Frontal cortex (tissue), 4 donors: Measurements from ENCODE around the gene MAD1L1. TPM values are rescaled to one million over a fixed set of nuclear protein-coding genes. Genes with fewer than 3 reads are reported as not detected.
A peak's percentile ranks its signal among the peaks of the same experiment; 100 is the strongest.

Experiments
- DNase-seq, 2 donors: peaks; one replicate each; pipeline ENCODE4 v3.0.0; 2012; ENCODE audit warnings: low spot score in 2 of 2
- FAIRE-seq: peaks from 2 replicates; lab custom pipeline; 2012; peaks lifted over from hg19 to GRCh38; lab: Jason Lieb, UNC
- total RNA-seq: library from RNA; depleted of rRNA; stranded (reverse); fragments of >200 nt; gene quantifications from one replicate; pipeline ENCODE4 v1.2.3, GENCODE V29; 2014
- donor health status: control.
- donor health status: control.
- donor health status: control.

MAD1L1 gene
- total RNA-seq, 1 donor from 2014 or later: 37.1 TPM

DNA sequence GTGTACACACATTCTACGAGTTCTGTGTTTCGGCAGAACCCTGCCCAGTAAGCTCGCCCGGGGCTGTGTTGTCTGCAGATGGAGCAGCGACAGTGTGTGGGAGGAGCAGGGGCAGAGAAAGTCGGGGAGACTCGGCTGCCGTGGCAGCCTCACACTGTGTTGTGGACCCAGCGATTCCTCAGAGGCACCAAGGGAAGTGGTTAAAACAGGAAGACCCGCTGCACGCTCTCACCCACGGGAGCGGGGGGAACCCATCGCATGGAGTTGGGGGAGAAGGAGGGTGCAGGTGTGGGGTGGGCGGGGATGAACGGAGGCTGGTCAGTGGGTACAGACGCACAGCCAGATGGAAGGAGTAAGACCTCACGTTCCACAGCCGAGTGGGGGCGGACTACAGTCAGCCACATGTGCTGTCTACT lies 312.5 kb downstream of the MAD1L1 start:
- DNase-seq (peak in 1 of 2 donors; percentile 54), FAIRE-seq (no peak)

DNA sequence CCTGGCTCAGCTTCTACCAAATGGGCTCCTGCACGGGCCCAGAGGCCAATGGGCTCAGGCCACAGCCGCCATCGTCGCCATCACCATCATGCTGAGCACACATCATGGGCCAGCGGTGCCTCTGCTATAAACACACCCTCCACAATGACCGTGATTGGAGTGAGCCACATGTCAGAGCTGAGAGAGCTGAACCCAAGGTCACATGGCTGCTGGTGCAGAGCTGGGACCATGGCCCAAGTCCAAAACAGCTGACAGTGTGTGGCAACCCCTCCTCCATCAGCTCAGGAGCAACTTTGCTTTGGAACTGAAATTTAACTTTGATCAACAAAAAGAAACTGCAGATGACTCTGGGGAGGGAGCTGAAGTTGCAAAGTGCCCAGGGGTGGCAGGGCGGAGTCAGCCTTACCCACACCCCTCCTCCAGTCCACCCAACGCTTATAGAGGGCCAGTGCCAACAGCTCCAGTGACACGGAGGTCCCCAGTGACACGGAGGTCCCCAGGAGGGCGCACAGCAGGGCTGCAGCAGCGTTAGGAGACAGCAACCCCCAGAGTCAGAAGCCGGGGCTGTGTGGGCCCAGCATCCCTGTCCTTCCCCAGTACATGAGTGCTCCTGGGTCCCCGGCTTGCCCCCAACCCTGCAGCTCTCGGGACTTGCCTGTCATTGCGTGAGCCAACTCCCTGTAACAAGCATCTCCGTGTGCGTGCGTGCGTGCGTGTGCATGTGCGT lies 313.0 kb downstream of the MAD1L1 start:
- FAIRE-seq: no peak
- peak; percentile 73 to 80 for DNase-seq

DNA sequence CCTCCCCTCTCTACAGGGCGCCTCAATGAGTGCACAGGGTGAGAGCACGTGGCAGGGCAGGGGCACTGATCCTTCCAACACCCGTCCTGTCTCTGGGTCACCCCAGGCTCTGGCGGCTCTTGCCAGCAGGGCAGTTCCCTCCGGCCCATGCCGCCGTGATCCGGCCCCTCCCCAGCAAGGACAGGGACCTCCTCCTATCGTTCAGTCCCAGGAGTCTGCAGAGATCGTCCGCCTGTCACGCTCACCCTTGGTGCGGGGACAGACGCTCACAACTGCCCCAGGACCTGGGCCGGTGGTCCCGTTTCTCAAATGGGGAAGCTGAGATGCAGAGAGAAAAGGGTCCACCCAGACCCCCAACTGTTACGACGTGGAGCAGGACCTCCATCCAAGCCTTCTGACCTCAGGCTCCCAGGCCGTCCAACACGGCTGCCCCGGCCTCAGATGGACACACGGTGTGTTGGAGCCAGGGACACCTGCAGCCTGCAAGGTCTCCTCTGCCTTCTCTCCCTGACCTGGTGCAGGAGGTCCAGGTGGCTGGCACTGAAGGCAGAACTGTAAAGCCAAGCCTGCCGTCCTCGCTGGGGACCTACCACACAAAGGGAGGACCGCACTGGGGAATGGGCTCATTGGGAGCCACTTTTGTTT lies 313.7 kb downstream of the MAD1L1 start:
- FAIRE-seq: no peak

DNA sequence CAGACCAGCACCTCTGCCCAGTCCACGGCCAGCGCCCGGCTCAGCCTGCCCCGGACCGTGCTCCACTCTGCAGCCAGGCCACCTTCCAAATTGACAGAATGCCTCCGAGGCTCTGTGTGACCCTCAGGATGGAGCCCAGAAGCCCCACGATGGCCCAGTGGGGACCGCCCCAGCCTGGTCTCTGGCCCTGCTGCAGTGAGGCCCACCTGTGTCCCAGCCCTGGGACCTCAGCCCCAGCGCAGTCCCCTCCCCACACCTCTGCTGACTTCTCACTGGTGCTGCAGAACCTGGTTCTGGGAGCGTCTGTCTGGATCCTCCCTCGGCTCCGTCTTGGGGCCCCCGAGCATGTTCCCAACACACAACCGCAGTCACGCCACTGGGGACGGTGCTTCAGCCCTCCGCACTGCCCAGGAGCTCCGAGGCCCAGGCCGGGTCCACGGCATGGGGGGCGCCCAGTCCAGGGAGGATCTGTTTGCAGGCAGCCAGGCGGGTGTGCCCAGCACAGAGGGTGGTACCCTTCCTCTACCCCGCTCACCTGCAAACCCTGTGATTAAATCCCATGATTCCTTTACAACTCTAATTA lies 314.6 kb downstream of the MAD1L1 start:
- FAIRE-seq (no peak), DNase-seq (no peak)

More for the DNA sequence above, 313.7 kb downstream of the MAD1L1 start:
- DNase-seq: no peak

DNA sequence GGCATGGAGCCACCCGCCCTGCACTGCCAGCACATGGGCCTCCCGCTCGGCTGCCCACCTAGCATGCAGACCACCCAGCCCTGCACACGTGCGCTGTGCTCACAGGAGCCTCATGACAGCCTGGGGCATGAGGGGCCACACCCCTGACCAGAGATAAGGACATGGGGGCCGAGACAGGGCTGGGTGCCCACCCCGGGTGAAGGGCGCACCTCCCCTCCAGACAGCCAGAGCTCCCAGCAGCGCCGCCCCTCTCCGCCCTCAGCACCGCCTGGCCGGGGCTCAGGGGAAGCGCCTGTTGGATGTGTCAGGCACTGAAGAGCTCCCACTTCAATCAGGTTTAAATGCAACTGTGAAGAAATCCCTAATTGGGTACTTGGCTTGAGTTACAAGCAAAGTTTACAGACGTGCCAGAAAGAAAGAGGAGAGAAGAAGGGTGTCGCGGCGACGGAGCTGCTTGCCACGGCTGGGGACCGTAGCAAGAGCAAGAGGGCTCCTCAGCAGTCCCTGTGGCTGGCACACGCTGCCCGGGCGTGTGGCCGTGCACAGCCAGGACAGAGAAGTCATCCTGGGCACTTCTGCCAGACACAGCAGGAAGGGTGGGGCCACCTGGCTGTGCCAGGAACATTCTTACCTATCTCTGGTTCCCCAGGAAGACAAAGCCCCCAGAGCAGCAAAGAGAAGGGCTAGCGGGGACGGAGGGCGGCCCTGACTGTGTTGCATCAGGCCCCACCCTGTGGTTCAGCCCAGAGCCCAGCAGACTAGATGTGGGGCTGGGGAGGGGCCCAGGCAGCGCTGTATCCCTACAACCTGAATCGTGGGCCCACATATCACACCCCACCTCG lies 315.3 kb downstream of the MAD1L1 start:
- FAIRE-seq (no peak), DNase-seq (no peak)

DNA sequence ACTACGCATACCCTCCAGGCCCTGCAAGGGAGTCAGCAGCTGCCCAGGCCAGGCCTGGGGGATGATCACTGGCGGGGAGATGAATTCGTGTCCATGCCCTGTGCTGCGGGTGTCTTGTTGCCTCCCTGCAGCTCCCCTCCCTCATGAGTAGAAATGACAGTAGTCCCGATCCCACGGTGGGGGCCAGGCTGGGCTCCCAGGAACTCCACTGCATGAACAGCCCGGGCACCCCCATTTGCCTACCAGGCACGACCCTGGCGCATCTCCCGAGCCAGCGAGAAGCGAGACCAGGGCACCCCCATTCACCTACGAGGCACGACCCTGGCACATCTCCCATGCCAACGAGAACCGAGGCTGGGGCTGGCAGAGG lies 316.2 kb downstream of the MAD1L1 start:
- FAIRE-seq: no peak

DNA sequence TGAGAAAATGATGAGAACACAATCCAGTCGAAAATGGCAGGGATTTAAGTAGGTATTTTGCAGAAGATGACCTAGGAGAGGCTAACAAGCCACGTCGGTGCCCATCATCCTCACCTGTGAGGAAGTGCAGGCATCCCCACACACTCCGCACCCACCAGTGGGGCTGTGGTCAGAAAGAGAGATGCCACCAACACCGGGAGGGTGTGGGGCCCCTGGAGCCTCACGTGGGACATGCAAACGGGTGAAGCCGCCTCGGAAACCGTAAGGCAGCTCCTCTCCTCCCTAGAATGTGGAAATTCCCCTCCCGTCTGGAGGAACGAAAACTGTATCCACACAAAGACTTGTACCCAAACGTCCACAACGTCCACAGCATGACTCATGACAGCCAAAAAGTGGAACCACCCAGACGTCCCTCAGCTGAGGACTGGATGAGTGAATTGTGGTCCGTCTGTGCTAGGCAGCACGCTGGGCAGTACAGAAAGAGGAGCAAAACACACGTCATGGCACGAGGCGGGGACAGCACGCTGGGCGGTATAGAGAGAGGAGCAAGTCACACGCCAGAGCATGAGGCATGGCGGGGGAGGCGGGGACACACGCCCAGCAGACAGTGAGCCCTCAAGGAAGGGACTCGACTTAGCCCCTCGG lies 316.7 kb downstream of the MAD1L1 start:
- no peak for FAIRE-seq
- no peak for DNase-seq

More for the DNA sequence above, 316.2 kb downstream of the MAD1L1 start:
- no peak for DNase-seq

DNA sequence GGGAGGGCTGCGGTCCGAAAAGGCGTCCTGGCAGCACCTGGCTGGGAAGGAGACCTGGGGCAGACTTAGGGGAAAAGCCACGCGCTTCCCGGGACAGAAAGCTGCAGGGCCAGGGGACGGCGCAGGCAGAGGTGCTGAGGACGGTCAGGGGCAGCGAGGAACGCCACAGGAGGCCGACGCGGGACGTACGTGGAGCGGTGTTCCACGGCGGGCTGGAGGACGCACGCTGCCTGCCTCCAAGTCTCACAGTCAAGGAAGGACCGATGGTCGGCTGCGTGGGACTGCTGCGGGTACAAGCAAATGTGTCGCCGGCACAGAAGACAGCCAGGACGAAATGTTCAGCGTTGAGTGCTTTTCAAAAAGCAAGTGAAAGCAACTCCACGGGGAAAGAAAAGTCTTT lies 317.4 kb downstream of the MAD1L1 start:
- no peak for FAIRE-seq
- DNase-seq: no peak

DNA sequence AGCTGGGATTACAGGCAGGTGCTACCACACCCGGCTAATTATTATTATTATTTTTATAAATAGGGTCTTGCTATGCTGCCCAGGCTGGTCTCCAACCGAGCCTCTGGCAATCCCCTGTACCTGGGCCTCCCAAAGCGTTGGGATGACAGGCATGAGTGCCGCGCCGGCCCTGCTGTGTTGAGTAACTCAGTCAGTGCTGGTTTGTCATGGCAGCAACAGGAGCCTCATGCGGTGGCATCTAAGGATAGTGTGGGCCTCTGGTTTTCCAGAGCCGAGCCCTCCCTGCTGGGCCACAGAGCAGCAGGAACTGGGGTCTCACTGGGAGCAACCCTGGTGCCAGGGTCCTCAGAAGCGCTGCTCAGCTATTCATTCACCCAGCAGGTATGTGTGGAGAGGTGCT lies 318.0 kb downstream of the MAD1L1 start:
- DNase-seq (no peak), FAIRE-seq (no peak)

DNA sequence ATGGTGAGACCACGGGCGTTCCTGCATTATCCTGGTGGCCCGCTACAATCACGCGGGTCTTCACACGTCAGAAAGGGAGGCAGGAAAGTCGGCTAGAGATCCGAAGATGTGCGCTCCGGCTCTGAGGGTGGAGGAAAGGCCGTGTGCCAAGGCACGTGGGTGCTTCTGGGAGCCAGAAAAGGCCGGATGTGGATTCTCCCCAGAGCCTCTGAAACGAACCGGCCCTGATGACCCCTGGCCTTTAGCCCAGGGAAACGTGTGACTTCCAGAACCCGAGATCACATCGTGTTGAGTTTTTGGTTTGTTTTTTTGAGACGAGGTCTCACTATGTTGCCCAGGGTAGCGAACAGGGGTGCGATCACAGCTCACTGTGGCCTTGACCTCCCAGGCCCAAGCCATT lies 318.4 kb downstream of the MAD1L1 start:
- no peak for DNase-seq
- FAIRE-seq: no peak

DNA sequence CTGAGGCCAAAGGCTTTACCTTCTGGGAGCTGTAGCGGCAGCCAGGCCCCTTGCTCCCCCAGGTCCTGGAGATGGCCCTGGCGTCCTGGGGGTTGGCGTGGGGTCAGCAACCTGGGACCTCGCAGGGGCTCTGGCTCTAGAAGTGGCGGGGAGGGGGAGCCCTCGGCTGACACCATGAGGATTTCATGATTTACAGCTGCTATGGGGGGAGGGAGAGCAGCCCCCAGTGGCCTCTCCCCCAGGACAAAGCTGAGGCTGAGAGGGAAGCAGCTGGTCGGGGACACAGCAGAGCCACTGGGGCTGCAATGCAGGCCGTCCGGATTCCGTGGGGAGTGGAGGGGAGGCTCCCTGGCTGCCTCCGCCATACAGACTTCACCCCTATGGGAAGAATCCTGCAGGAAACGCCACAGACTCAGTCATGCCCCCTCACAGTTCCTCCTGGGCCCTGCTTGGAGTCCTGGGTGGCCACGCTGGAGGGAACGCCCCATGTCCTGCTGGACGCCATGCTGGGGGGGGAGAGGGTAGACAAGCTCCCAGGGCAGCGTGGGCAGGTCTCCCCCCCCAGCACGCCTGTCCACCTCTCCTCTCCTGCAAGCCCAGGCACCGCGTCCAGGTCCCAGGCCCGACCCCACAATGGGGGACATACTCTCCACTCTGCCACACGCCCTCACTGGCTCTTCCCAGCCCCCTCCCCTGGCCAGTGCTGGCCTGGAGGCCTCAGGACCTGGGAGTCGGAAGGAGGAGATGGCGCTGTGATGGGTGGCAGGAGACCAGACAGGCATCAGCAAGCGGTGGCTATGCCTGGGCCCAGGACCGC lies 319.1 kb downstream of the MAD1L1 start:
- DNase-seq: no peak
- no peak for FAIRE-seq

DNA sequence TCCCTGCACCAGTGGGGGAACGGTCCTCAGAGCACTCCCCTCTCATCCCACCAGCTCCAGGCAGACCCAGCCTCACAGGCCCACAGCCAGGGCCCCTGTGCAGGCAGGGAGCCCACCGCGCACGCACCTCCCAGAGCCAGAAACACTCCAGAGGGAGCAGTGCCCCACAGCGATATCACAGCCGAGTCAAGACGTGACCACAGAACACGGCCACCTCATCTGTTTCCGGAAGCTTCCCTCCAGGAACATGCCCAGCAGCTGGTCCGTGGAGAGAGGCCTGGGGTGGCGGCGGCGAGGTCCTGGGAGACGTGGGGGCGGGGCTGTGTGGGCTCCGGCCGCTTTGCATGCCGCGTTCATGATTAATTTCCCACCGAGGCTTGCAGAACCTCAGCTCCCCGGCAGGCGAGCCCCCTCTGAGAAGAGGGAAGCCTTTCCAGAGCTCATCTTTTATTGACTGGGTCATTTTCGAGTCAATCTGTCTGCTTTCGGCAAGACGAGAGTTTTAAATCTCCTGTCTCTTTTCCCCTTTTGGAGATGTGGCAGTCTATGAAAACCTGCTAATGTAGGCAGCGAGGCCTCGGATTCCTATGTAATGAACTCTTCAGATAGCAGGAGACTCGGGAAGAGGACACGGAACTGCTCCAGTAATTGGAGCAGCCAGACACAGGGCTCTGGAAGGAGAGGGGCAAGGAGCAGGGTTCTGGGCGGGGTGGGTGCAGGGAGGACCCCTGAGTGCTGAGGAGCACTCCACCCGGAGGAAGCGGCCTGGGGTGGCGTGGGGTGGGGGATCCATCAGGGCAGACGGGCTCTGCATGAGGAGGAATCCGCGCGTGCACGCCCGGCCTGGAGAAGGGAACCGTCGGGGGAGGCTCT lies 319.9 kb downstream of the MAD1L1 start:
- DNase-seq (no peak), FAIRE-seq (no peak)

DNA sequence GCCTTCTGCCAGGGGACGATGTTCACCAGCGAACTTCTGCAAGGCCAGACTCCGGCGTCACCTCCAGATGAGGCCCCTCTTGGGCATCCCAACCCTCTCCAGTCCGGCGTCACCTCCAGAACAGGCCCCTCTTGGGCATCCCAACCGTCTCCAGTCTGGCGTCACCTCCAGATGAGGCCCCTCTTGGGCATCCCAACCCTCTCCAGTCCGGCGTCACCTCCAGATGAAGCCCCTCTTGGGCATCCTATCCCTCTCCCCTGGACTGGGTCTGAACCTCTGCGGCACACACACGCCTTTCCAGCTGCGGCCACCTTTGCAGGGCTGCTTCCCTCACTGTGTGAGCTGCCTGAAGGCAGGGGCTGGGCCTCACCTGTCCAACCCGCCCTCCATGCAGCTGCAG lies 321.2 kb downstream of the MAD1L1 start:
- FAIRE-seq: no peak
- no peak for DNase-seq

DNA sequence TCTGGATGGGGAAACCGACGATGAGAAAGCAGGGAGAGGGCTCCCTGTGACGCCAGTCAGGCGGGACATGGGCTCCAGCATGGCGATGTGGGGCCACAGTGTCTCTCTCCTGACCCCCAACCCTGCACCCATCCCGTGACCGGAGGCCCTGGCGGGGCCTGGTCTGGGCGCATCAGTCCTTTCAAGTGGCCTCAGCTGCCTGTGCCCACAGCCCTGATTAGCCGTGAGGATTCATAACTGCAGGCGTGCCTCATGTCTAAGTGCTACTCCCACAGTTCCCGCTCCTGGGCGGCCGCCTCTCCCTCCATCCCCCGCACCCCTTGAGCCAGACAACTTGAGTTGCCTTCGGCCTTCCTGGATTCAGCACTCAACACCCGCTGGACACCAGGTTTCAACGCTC lies 321.9 kb downstream of the MAD1L1 start:
- FAIRE-seq (no peak), DNase-seq (no peak)

DNA sequence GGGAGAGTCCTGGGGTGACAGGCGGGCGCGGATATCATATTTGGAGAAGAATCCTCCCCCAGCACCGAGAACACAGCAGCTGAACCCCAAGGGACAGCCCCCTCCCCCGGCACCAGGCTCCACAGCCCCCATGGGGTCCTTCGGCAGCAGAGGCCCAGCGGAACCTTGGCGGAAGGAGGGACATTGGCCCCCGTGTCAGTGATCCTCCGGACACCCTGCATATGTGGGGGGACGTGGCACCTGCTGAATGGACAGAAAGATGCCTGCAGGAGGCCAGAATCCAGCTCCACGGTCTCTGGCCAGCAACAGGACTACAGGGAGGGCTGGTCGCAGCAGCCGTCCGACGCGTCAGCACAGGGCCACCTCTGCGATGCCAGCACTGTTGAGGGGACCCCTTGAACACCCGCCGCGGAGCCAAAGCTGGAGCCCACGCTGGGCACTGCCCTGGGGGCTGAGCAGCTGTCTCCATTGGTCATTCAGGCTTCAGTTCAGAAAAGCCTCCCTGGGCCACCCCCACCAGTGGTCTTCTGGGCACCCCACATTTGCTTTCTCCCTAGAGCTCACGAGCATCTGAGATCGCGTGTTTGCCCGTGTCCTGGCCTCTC lies 322.6 kb downstream of the MAD1L1 start:
- FAIRE-seq: no peak
- no peak for DNase-seq

DNA sequence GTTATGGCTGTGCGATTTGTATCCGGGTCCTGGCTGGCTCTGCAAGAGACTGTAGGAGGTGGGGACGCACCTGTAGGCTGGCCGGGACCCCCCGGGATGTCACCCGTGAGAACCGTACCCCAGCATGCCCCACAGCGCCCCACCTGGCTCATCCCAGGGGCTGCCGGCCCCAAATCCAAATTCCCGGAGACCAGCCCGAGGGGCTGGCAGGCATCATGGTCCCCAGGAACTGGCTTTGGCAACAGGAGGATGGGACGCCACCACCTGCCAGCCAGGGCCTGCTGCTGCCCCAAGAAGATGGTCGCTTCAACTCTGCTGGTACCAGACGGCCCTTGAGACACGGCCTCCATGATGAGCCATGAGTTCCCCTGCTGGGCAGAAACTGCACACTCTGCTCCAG lies 323.3 kb downstream of the MAD1L1 start:
- DNase-seq (no peak), FAIRE-seq (no peak)

DNA sequence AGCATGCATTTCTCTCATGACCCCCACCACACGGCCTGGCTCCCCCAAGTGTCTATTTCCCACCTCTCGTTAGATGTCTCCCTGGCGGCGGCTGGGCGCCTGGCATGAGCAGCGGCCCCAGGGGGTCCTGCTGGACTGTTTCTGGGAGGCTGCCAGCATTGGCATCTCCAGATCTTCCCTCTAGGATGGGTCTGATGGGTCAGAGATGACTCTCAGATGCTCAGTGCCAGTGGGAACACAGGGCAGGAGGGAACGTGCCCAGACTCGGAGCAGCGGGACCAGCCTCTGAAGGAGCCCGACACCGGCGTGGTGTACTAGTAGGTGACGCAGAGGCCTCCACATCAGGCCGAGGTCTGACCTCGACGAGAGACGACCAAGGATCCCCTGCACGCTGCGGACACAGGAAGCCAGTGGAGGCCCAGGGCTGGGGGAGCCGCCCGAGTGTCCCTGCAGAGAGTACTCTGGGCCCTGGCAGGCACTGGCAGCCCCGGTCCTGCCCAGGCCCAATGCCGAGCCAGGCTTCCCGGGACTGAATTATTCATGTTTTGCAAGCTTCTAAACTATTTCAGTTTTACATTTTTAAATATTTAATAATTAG lies 323.8 kb downstream of the MAD1L1 start:
- DNase-seq (no peak), FAIRE-seq (no peak)
